NCI-H748 treated with DMSO at 0.1 percent for 48 hours (cell line): ENCODE data around the gene ARMH4.

Source experiments
- DNase-seq: peaks from one replicate; lab custom pipeline; 2025; lab: John Stamatoyannopoulos, UW

ARMH4 gene

GRCh38 chr14:58054100-58054499 is 97.9 kb downstream of the ARMH4 start:
- DNase-seq: no peak

DNA sequence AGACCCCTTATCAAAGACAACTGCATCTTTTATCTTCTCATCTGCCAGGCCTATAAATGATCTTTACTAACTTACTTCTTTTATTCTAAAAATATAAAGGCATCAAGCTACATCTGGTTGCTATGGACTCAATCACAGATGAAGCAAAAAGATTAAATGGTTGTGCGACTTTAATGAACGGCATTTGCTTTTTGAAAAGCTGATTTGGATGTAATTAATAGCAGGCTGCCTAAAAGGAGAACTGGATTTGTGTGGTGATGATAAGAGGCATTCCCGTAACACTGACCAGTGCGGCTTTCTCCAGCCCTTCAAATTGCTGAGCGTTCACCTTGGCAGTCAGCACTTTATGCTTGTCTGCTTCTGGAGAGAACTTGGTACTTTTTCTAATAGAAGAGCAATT is 103.8 kb downstream of the ARMH4 start:
- DNase-seq: no peak

GRCh38 chr14:58027904-58028303 is 124.1 kb downstream of the ARMH4 start:
- no peak for DNase-seq

DNA sequence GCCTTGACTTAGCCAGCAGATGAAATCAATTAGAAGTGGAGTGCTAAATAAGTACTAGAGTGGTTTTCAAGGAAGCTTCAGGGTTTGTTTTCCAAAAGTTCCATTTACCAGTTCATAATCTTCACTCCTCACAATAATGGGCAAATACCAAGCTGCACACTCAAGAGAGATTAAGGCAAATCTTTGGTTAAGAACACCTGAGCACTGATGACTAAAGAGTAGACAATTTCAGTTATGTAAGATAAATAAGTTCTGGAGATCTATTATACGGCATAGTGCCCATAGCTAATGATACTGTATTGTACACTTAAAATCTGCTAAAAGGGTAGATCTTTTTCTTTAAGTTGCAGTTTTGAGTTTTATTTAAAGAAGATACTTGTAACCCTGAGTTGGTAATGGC is 125.0 kb downstream of the ARMH4 start:
- DNase-seq: no peak

GRCh38 chr14:58026219-58026618 is 125.8 kb downstream of the ARMH4 start:
- no peak for DNase-seq

DNA sequence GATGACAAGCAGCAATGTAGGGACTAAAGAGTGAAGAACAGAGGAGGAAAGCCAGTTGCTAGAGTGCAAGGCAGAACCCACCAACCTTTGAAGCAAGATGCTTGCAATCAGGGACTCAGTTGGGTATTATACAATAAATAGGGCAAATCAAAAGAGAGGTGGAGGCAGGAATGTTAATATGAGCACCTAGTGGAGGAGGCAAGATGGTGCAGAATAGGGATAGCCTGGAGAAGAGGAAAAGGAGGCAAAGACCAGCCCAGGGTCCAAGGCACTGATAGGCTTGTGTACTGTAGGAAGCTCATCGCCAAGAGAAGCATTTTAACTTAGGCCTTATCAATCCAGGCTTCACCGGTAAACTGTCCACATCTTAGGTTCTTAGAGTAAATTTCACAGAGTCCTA is 137.2 kb downstream of the ARMH4 start:
- DNase-seq: no peak

GRCh38 chr14:58002618-58003017 is 149.4 kb downstream of the ARMH4 start:
- no peak for DNase-seq

- DNase-seq: no peak
Measured at GRCh38 chr14:57999979-58000378, 152.0 kb downstream of the ARMH4 start.

- DNase-seq: no peak
Measured at GRCh38 chr14:57999471-57999870, 152.5 kb downstream of the ARMH4 start.

DNA sequence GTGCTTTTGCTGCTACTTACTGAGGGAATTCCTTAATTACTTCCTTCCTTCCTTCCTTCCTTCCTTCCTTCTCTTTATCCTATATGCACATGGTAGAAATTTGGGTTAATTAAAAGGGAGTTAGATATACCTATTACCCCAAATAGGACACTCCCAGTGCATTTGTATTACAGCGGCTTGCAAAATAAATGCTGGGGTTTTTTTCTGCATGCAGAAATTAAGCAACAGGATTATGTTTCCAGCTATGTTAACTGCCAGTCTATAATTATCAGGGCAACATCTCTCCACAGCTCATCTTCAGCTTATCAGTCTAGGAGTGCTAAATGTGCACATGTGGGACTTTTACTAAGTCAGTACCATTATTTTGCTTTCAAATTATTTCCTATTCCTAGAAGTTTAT is 153.2 kb downstream of the ARMH4 start:
- DNase-seq: no peak

GRCh38 chr14:57991353-57991752 is 160.7 kb downstream of the ARMH4 start:
- no peak for DNase-seq

GRCh38 chr14:57988445-57988844 is 163.6 kb downstream of the ARMH4 start:
- no peak for DNase-seq

GRCh38 chr14:57987596-57988300 is 164.3 kb downstream of the ARMH4 start:
- no peak for DNase-seq

DNA sequence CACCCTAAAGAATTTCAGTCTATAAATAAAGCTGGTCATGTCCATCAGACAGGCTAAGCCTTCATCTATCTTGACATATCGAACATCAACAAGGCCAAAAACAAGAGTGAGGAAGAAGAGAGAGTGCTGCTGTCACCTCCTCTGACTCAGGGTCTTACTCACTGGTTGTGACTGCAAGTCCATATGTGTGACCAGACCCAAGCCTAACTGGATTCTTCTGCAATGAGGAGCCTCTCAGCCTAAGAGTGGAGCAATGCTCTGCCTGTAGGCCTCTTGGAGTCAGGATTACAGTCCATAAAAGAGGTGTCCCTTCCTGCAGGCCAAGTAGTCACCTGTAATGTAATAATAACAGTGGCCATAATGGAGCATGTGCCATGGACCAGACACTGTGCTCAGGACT is 165.0 kb downstream of the ARMH4 start:
- DNase-seq: no peak

DNA sequence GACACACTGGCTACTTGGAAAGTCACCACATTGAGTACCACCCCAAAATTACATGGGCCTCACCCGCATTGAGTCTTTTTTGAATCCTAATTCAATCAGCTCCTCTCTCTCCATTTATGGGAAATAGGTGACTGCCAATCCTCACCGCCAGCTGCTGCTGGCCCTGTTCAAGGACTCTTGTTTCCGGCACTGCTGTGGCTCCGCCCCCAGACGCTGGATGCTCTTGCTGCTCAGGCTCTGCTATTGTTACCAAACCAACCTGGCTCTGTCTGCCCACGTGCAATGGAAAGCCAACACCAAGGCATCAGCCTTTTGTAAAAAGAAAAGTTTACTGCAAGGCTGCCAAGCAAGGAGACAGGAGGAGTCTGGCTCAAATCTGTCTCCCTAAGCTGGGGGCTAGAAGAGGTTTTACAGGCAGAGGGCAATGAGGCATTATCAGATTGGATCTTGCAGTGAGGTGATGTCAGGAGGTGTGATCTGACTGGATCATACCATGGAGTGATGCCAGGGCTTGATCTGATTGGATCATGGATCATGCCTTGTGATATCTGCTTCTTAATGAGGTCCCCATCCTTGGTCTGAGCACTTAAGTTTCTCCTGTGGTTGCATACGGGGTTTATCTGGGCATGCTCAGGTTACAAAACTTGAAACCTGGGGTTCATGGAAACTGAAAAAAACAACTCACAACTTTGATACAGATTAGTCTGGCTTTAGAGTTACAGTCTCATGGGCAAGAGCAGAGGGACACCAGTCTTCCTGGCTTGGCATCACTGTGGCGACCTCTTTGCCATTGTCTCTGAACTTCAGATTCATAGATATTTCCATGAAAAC is 169.0 kb downstream of the ARMH4 start:
- DNase-seq: peak; percentile 45

- DNase-seq: no peak
Measured at GRCh38 chr14:57981817-57982560, 170.0 kb downstream of the ARMH4 start.

DNA sequence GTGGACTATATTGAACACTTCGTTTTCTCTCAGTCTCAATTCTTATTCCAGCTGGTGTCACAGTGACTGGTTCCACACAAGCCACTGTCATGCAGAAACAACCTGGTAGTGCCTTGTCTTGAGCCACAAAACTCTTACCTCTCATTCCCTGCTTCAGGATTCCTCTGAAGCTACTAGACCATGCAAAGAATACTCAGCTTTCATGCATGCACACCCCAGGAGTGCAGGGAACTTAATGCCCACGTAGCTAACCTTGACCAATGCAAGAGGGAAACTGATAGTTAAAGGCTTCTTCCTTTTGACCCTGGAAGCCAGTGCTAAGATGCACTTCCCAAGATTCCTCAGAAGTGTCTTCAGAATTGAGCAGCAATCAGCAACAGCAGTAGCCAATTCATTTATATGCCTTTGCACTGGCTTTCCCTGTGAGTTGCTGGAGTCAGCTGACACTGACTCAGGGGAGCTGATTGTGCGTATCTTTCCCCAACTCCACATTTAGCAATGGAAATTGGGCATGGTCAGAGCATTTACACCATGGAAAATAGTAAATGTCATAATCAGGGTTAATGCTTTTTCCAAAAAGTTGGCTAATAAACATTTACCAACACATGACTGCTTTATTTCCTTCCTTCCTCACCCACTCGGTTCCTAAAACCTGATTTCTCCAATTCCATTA is 172.5 kb downstream of the ARMH4 start:
- DNase-seq: no peak

DNA sequence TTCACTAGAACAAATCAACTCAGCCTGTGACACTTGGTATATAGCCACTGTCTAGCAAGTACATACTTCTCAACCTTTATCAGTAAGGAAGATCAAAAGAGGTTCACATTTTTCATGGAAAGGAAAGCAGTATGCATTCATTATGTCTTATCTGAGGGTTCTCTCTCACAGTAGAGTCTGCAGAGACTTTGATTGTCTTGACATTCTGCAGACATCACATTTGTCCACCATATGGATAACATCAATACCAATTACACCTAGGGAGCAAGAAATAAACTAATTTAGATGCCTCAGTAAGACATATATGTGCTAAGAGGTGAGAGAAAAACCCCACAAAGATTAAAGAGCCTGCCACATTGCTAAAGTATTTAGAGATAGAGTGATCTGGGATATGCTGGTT is 175.3 kb downstream of the ARMH4 start:
- DNase-seq: no peak

DNA sequence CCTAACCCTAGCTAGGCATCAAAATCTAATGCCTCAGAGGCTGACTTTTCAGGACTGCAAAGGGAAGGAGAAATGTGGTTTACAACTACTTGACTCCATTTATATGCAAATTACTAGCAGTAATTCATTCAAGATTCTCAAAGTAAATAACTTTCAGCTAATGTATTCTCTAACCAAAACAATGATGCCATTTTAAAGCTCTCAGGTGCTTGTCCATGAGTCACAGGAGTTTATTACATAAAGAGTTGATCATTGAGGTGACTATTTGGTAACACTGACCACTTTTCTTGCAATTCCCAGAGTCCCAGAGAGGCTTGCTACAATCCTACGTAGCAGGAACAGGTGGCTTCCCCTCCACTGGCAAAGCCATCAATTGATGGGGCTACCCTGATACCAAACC is 177.1 kb downstream of the ARMH4 start:
- DNase-seq: no peak

GRCh38 chr14:57970594-57970993 is 181.4 kb downstream of the ARMH4 start:
- no peak for DNase-seq

DNA sequence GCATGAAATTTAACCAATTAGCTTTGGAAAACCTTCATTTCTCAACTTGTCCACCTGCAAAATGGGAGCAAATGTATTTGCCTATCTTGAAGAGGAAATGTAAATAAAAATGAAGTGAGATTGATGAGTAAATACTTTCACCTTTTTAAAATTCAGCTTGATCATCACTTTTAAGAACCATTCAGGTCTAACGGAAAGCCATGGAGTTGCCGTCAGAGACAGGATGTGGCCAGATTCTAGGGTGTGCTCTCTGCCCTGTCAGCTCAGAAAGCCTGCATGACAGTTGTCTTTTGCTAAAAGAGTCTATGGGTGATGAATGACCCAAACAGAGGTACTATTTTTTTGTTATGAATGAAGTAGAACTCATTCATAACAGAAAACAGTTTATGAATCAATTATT is 181.8 kb downstream of the ARMH4 start:
- DNase-seq: no peak

DNA sequence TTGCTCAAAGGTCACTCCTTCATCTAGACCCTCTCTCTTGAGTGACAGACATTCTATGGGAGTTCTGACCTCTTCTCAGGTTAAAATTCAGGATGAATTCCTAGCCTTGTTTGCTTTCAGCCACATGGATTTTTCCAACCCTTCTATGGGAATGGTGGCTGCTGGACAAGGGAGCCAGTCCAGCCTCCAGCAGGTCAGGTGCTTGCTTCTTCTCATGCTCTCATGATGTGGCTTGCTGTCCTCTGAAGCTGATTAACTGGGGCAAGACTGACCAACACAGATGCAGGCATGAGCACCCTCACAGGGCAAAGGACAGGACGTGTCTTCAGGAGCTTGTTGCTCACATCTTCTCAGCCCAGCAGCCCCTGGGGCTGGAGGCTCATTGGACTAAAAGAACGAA is 188.9 kb downstream of the ARMH4 start:
- DNase-seq: no peak
